Measurements from ENCODE around the gene PDE6A. TPM values are rescaled to one million over a fixed set of nuclear protein-coding genes. Genes with fewer than 3 reads are reported as not detected.

PDE6A gene
- total and polyA plus RNA-seq, 2 donors (not counting 3 experiments of a cell fraction or from before 2014, with no cell fraction given): not detected

DNA sequence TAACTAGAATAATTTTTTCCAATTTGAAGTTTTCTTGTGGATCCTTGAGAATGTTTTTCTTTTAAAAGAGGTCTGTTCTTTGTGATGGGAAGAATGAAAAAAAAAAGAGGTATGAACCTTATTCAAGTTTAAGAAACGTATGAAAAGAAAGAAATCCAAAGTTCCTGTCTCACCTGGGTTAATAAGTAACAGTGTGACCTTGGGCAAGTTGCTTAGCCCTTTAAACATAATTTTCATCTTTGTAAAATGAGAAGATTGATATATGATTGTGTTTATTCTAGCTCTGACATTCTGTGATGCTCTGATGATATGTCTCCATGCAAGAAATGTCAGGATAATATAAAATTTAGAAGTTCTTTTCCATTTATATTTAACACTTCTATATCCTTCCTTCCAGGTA lies 35.3 kb upstream of the PDE6A start:
- no peak overlapping the region for H3K4me2 ChIP-seq (ENCODE audit: insufficient read depth, low read length)
- FAIRE-seq (no peak), DNase-seq (ENCODE audit: low read depth, low spot score) (no peak)
- TF ChIP-seq JUN (IDR thresholded peaks at IDR 0.05; ENCODE audit: borderline replicate concordance, insufficient read depth, insufficient read length, low read depth) (no peak), GATA2 (IDR thresholded peaks at IDR 0.05; ENCODE audit: insufficient read depth, insufficient read length, low read depth, low read length) (no peak), POLR2AphosphoS5 (IDR thresholded peaks at IDR 0.05; ENCODE audit: insufficient read depth, low read depth, low read length) (no peak), FOS (IDR thresholded peaks at IDR 0.05; ENCODE audit: borderline replicate concordance, insufficient read depth, low read length) (no peak), POLR2A (IDR thresholded peaks at IDR 0.05; ENCODE audit: low read depth, low read length) (no peak), MYC (IDR thresholded peaks at IDR 0.05; ENCODE audit: low read depth, low read length) (no peak)
- TF ChIP-seq, protein P1, sequence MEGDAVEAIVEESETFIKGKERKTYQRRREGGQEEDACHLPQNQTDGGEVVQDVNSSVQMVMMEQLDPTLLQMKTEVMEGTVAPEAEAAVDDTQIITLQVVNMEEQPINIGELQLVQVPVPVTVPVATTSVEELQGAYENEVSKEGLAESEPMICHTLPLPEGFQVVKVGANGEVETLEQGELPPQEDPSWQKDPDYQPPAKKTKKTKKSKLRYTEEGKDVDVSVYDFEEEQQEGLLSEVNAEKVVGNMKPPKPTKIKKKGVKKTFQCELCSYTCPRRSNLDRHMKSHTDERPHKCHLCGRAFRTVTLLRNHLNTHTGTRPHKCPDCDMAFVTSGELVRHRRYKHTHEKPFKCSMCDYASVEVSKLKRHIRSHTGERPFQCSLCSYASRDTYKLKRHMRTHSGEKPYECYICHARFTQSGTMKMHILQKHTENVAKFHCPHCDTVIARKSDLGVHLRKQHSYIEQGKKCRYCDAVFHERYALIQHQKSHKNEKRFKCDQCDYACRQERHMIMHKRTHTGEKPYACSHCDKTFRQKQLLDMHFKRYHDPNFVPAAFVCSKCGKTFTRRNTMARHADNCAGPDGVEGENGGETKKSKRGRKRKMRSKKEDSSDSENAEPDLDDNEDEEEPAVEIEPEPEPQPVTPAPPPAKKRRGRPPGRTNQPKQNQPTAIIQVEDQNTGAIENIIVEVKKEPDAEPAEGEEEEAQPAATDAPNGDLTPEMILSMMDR (IDR thresholded peaks at IDR 0.05; ENCODE audit: extremely low read depth in 1 of 2, insufficient read depth in 1 of 2, low read depth in 1 of 2, low read length in 2 of 2): no peak
- H3K4me1 ChIP-seq (ENCODE audit: control insufficient read depth, extremely low read depth, insufficient read depth, low read length): no peaks in the 10 kb centered on the region
- no peaks in the 10 kb centered on the region for H3K79me2 ChIP-seq (ENCODE audit: control insufficient read depth, insufficient read depth, low read length)
- H4K20me1 ChIP-seq (replicated peaks; ENCODE audit: control insufficient read depth, extremely low read depth, insufficient read depth, low read length): no peaks in the 10 kb centered on the region
- intact Hi-C loops (cut with micrococcal nuclease) (no loop called here), dilution Hi-C loops (cut with MboI; ENCODE audit: extremely low pct_ligation_motif_present, low sequenced_read_pairs) (no loop called here)
- no peak overlapping the region for H3K4me3 ChIP-seq (replicated peaks in 1 of 3; ENCODE audit: insufficient read depth in 1 of 3, low read depth in 1 of 3, low read length in 3 of 3)
- BruUV-seq (replicated peaks): no TSS peak
- H3K27me3 ChIP-seq (ENCODE audit: control insufficient read depth in 2 of 2, insufficient read depth in 2 of 2, low read length in 2 of 2): no peaks in the 10 kb centered on the region
- H2AFZ ChIP-seq (ENCODE audit: low read depth, low read length): no peak overlapping the region
- H3K27ac ChIP-seq (ENCODE audit: insufficient read depth, low read depth, low read length): no peak overlapping the region
- CTCF ChIA-PET: interaction anchor here (1.0 to 4.5 kb wide), 3 partner anchors 8 to 142 kb away, joined by 3 to 38 read pairs (median 4); no protein-coding TSS in a partner anchor
- no peaks in the 10 kb centered on the region for H3K9me1 ChIP-seq (replicated peaks; ENCODE audit: control insufficient read depth, extremely low read depth, insufficient read depth, low read length)
- H3K36me3 ChIP-seq (ENCODE audit: control insufficient read depth in 2 of 2, extremely low read depth in 1 of 2, insufficient read depth in 2 of 2, low read length in 2 of 2): peaks cover 2 to 5% of the 10 kb centered on the region in 2 experiments
- no peaks in the 10 kb centered on the region for H3K9me3 ChIP-seq (replicated peaks; ENCODE audit: control insufficient read depth, insufficient read depth, low read length)
- H3K9ac ChIP-seq (replicated peaks; ENCODE audit: extremely low read depth, insufficient read depth, low read length): no peak overlapping the region
- POLR2A ChIA-PET: no interaction called here
